OCI-LY1 (cell line): Measurements from ENCODE around the gene SLC35C1.

ENCODE experiments used
- H2AFZ ChIP-seq: fragments of 200-600 bp; sonication (generic), shearing (Covaris generic); 2 replicates; pipeline ENCODE4 v1.6.0; 2014; ENCODE audit warnings: antibody characterized with exemption, mild to moderate bottlenecking, low read length
- H3F3A ChIP-seq: fragments of 200-600 bp; sonication (generic), shearing (Covaris generic); 2 replicates; pipeline ENCODE4 v1.6.0; 2014; ENCODE audit warnings: mild to moderate bottlenecking, antibody characterized with exemption, low read length, moderate library complexity; ENCODE audit not compliant: insufficient read depth
- H3K27ac ChIP-seq: fragments of 200-600 bp; sonication (generic); 2 replicates; pipeline ENCODE4 v1.5.1; 2014; ENCODE audit warnings: low read length, mixed run types, mild to moderate bottlenecking, low read depth; ENCODE audit not compliant: poor library complexity, severe bottlenecking
- H3K27me3 ChIP-seq: fragments of 200-600 bp; sonication (generic); 2 replicates; pipeline ENCODE4 v1.6.0; 2014; ENCODE audit warnings: antibody characterized with exemption, mild to moderate bottlenecking, low read length, moderate library complexity; ENCODE audit not compliant: insufficient read depth
- H3K36me3 ChIP-seq: fragments of 200-600 bp; sonication (generic); 2 replicates; pipeline ENCODE4 v1.6.1; 2014; ENCODE audit warnings: mild to moderate bottlenecking, antibody characterized with exemption, low read length, moderate library complexity, mixed read lengths; ENCODE audit not compliant: insufficient read depth
- H3K4me1 ChIP-seq: fragments of 200-600 bp; sonication (generic); 2 replicates; pipeline ENCODE4 v1.5.1; 2014; ENCODE audit warnings: mild to moderate bottlenecking, low read length, moderate library complexity; ENCODE audit not compliant: insufficient read depth, severe bottlenecking
- H3K4me2 ChIP-seq: fragments of 200-600 bp; sonication (generic), shearing (Covaris generic); 2 replicates; pipeline ENCODE4 v1.6.1; 2014; ENCODE audit warnings: low read length
- H3K4me3 ChIP-seq: fragments of 200-600 bp; sonication (generic); 2 replicates; pipeline ENCODE4 v1.5.1; 2014; ENCODE audit warnings: low read length, low read depth, mild to moderate bottlenecking, mixed read lengths; ENCODE audit not compliant: poor library complexity, severe bottlenecking
- H3K79me2 ChIP-seq: fragments of 200-600 bp; shearing (Covaris generic); 2 replicates; pipeline ENCODE4 v1.6.1; 2016; ENCODE audit warnings: mixed run types, low read length, mixed read lengths; ENCODE audit not compliant: insufficient read depth
- H3K9ac ChIP-seq: fragments of 200-600 bp; sonication (generic), shearing (Covaris generic); 2 replicates; pipeline ENCODE4 v1.6.1; 2014; ENCODE audit warnings: mild to moderate bottlenecking, low read length, mixed read lengths
- H3K9me2 ChIP-seq: fragments of 200-600 bp; sonication (generic), shearing (Covaris generic); 2 replicates; pipeline ENCODE4 v1.6.1; 2014; ENCODE audit warnings: low read depth, mild to moderate bottlenecking, low read length, mixed read lengths
- H3K9me3 ChIP-seq: fragments of 200-600 bp; shearing (Covaris generic); 2 replicates; pipeline ENCODE4 v1.6.1; 2014; ENCODE audit warnings: low read length, mixed read lengths
- H4K20me1 ChIP-seq: fragments of 200-600 bp; sonication (generic), shearing (Covaris generic); 2 replicates; pipeline ENCODE4 v1.6.0; 2016; ENCODE audit warnings: mild to moderate bottlenecking, low read length; ENCODE audit not compliant: insufficient read depth
- EZH2 ChIP-seq: fragments of 200-600 bp; sonication (generic), shearing (Covaris generic); IDR thresholded peaks from 2 replicates; pipeline ENCODE4 v1.8.0; 2017; ENCODE audit warnings: borderline replicate concordance, mixed run types, mild to moderate bottlenecking, antibody characterized with exemption, low read length, moderate library complexity, mixed read lengths
- TF ChIP-seq, protein P1 (sequence below): fragments of 200-600 bp; sonication (generic), shearing (Covaris generic); IDR thresholded peaks from 2 replicates; pipeline ENCODE4 v1.5.1; 2017; ENCODE audit warnings: mild to moderate bottlenecking, antibody characterized with exemption, low read length, moderate library complexity, mixed read lengths

The SLC35C1 gene

DNA sequence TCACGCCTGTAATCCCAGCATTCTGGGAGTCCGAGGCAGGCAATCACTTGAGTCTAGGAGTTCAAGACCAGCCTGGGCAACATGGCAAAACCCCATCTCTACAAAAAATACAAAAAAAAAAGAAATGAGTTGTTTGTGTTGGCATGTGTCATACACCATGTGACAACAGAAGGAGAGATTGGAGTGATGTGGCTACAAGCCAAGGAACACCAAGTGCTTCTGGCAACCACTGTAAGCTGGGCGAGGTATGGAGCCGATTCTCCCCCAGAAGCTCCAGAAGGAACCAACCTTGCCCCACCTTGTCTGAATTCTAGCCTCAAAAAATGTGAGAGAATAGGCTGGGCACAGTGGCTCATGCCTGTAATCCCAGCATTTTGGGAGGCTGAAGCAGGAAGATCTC lies 39.1 kb upstream of the SLC35C1 start:
- no peak overlapping the region for H3K4me2 ChIP-seq
- no peaks in the 10 kb centered on the region for H3K4me1 ChIP-seq
- H3K9me3 ChIP-seq, result no peaks in the 10 kb centered on the region
- peaks cover 5% of the 10 kb centered on the region; the same call in 1 of the 2 replicates for H3K27me3 ChIP-seq
- TF ChIP-seq EZH2, result no peak
- TF ChIP-seq, protein P1, sequence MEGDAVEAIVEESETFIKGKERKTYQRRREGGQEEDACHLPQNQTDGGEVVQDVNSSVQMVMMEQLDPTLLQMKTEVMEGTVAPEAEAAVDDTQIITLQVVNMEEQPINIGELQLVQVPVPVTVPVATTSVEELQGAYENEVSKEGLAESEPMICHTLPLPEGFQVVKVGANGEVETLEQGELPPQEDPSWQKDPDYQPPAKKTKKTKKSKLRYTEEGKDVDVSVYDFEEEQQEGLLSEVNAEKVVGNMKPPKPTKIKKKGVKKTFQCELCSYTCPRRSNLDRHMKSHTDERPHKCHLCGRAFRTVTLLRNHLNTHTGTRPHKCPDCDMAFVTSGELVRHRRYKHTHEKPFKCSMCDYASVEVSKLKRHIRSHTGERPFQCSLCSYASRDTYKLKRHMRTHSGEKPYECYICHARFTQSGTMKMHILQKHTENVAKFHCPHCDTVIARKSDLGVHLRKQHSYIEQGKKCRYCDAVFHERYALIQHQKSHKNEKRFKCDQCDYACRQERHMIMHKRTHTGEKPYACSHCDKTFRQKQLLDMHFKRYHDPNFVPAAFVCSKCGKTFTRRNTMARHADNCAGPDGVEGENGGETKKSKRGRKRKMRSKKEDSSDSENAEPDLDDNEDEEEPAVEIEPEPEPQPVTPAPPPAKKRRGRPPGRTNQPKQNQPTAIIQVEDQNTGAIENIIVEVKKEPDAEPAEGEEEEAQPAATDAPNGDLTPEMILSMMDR, result no peak
- no peak overlapping the region for H2AFZ ChIP-seq
- H3K36me3 ChIP-seq, result no peaks in the 10 kb centered on the region
- H3K9me2 ChIP-seq, result no peaks in the 10 kb centered on the region
- H3K27ac ChIP-seq, result no peak overlapping the region
- H3K9ac ChIP-seq, result no peak overlapping the region
- no peaks in the 10 kb centered on the region for H3F3A ChIP-seq
- no peak overlapping the region for H3K4me3 ChIP-seq
- no peaks in the 10 kb centered on the region for H3K79me2 ChIP-seq
- no peaks in the 10 kb centered on the region for H4K20me1 ChIP-seq

DNA sequence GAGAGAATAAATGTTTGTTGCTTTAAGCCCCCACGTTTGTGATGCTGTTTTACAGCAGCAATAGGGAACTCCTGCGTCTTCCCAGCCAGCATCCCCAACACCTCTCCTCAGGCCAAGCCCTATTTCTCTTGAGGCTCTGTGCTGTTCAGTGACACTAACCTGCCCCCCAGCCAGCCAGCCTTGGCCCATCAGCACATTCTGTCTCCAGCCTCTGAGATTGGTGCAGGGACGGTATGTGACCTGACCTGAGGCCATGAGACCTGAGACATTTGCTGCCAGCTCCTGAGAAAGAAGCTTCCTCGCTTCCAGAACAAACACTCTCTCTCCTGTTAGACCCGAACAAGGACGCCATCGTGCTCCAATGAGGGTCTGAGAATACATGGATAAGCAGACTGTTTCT lies 38.5 kb upstream of the SLC35C1 start:
- no peaks in the 10 kb centered on the region for H3F3A ChIP-seq
- H2AFZ ChIP-seq, result no peak overlapping the region
- H3K4me1 ChIP-seq, result peaks cover 2% of the 10 kb centered on the region
- H3K27me3 ChIP-seq, result peaks cover 5% of the 10 kb centered on the region; the same call in 1 of the 2 replicates
- no peaks in the 10 kb centered on the region for H3K9me2 ChIP-seq
- no peak overlapping the region for H3K4me2 ChIP-seq
- no peak overlapping the region for H3K27ac ChIP-seq
- H3K79me2 ChIP-seq, result no peaks in the 10 kb centered on the region
- no peak overlapping the region for H3K4me3 ChIP-seq
- H4K20me1 ChIP-seq, result no peaks in the 10 kb centered on the region
- TF ChIP-seq EZH2, result no peak
- TF ChIP-seq, protein P1, result no peak
- H3K9ac ChIP-seq, result no peak overlapping the region
- H3K36me3 ChIP-seq, result no peaks in the 10 kb centered on the region
- H3K9me3 ChIP-seq, result no peaks in the 10 kb centered on the region

DNA sequence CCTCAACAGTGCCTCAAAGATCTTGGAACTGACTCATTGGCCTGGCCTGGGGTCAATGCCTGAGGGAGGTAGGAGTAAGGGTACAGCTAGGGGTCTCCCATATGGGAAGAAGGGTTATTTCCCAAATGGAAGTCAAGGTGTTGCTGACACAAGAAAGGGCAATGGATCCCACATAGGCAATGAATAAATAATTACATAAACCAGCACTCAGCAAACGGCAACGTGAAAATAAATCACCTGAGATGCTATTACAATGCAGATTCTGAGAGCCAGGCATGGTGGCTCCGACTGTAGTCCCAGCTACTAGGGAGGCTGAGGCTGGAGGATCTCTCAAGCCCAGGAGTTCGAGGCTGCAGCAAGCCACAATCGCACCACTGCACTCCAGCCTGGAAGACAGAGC lies 36.5 kb upstream of the SLC35C1 start:
- H3K27me3 ChIP-seq, result no peaks in the 10 kb centered on the region
- no peak overlapping the region for H3K4me3 ChIP-seq
- no peaks in the 10 kb centered on the region for H3K36me3 ChIP-seq
- TF ChIP-seq EZH2, result no peak
- TF ChIP-seq, protein P1, result no peak
- H3K9me2 ChIP-seq, result no peaks in the 10 kb centered on the region
- no peaks in the 10 kb centered on the region for H3F3A ChIP-seq
- no peak overlapping the region for H3K9ac ChIP-seq
- peaks cover 14% of the 10 kb centered on the region for H3K4me1 ChIP-seq
- no peak overlapping the region for H3K4me2 ChIP-seq
- no peaks in the 10 kb centered on the region for H4K20me1 ChIP-seq
- no peaks in the 10 kb centered on the region for H3K79me2 ChIP-seq
- no peaks in the 10 kb centered on the region for H3K9me3 ChIP-seq
- no peak overlapping the region for H3K27ac ChIP-seq
- no peak overlapping the region for H2AFZ ChIP-seq
